ENCODE measurements around the gene CTNNAL1. TPM values are rescaled to one million over a fixed set of nuclear protein-coding genes. Genes with fewer than 3 reads are reported as not detected.
A peak's percentile ranks its signal among the peaks of the same experiment; 100 is the strongest.
"Not testable (repeated sequence)": the region's sequence is repeated elsewhere in the genome, so short reads cannot be mapped to it uniquely, and the experiment has no call there.

Gene CTNNAL1
- total RNA-seq, 1 experiment from 2014 or later, result 311 TPM

GRCh38 chr9:108994695-108995094, 18.6 kb downstream of the CTNNAL1 start:
- no peak for DNase-seq (ENCODE audit: low read depth)

GRCh38 chr9:108991479-108991878, 21.8 kb downstream of the CTNNAL1 start:
- peak; percentile 85 for DNase-seq (ENCODE audit: low read depth)

GRCh38 chr9:108983885-108984284, 29.4 kb downstream of the CTNNAL1 start:
- no peak for DNase-seq (ENCODE audit: low read depth)

- DNase-seq (ENCODE audit: low read depth), result no peak
Measured at GRCh38 chr9:108980893-108981292, 32.4 kb downstream of the CTNNAL1 start.

- DNase-seq (ENCODE audit: low read depth), result no peak
Measured at GRCh38 chr9:108978205-108978604, 35.1 kb downstream of the CTNNAL1 start.

- no peak for DNase-seq (ENCODE audit: low read depth)
Measured at GRCh38 chr9:108973895-108974294, 39.4 kb downstream of the CTNNAL1 start.

GRCh38 chr9:108972626-108973209, 40.6 kb downstream of the CTNNAL1 start:
- DNase-seq (ENCODE audit: low read depth), result no peak

- no peak for DNase-seq (ENCODE audit: low read depth)
Measured at GRCh38 chr9:108972186-108972585, 41.1 kb downstream of the CTNNAL1 start.

GRCh38 chr9:108971392-108971791, 41.9 kb downstream of the CTNNAL1 start:
- not testable (repeated sequence) for DNase-seq (ENCODE audit: low read depth)

- DNase-seq (ENCODE audit: low read depth), result no peak
Measured at GRCh38 chr9:108967916-108968315, 45.4 kb downstream of the CTNNAL1 start.

- no peak for DNase-seq (ENCODE audit: low read depth)
Measured at GRCh38 chr9:108963459-108964143, 49.7 kb downstream of the CTNNAL1 start.

- DNase-seq (ENCODE audit: low read depth), result no peak
Measured at GRCh38 chr9:108961151-108961550, 52.1 kb downstream of the CTNNAL1 start.

GRCh38 chr9:108960331-108960730, 53.0 kb downstream of the CTNNAL1 start:
- no peak for DNase-seq (ENCODE audit: low read depth)

- DNase-seq (ENCODE audit: low read depth), result no peak
Measured at GRCh38 chr9:108956631-108957026, 56.7 kb downstream of the CTNNAL1 start.

GRCh38 chr9:108956022-108956630, 57.2 kb downstream of the CTNNAL1 start:
- DNase-seq (ENCODE audit: low read depth), result no peak

GRCh38 chr9:108953983-108954574, 59.2 kb downstream of the CTNNAL1 start:
- DNase-seq (ENCODE audit: low read depth), result peak; percentile 23

- DNase-seq (ENCODE audit: low read depth), result peak; percentile 9
Measured at GRCh38 chr9:108951578-108951977, 61.7 kb downstream of the CTNNAL1 start.

GRCh38 chr9:108950168-108950567, 63.1 kb downstream of the CTNNAL1 start:
- no peak for DNase-seq (ENCODE audit: low read depth)

GRCh38 chr9:108939975-108940374, 73.3 kb downstream of the CTNNAL1 start:
- DNase-seq (ENCODE audit: low read depth), result no peak

GRCh38 chr9:108937561-108938305, 75.6 kb downstream of the CTNNAL1 start:
- no peak for DNase-seq (ENCODE audit: low read depth)

GRCh38 chr9:108934323-108934893, 78.9 kb downstream of the CTNNAL1 start, which contains the start of gene ABITRAM:
ABITRAM (plus strand) TSS chr9:108934400; CDS start chr9:108934487, 87 bp downstream.
- peak; percentile 94 for DNase-seq (ENCODE audit: low read depth)

All from Daoy (cell line).